DOHH2 (cell line): Measurements from ENCODE around the gene PIGN.

ENCODE experiments used
- H3F3A ChIP-seq: fragments of 200-600 bp; sonication (generic), shearing (Covaris generic); 2 replicates; pipeline ENCODE4 v1.6.0; 2016; ENCODE audit warnings: antibody characterized with exemption, mild to moderate bottlenecking; ENCODE audit not compliant: control insufficient read depth, insufficient read depth
- H3K27ac ChIP-seq: fragments of 200-600 bp; sonication (generic); 2 replicates; pipeline ENCODE4 v1.5.1; 2014; ENCODE audit warnings: low read depth, mild to moderate bottlenecking, low read length, moderate library complexity
- H3K27me3 ChIP-seq: fragments of 200-600 bp; sonication (generic); 2 replicates; pipeline ENCODE4 v1.6.1; 2014; ENCODE audit warnings: mild to moderate bottlenecking, low read length, mixed read lengths; ENCODE audit not compliant: control insufficient read depth
- H3K36me3 ChIP-seq: fragments of 200-600 bp; sonication (generic); 2 replicates; pipeline ENCODE4 v1.6.1; 2014; ENCODE audit warnings: mild to moderate bottlenecking, low read length, moderate library complexity, mixed read lengths; ENCODE audit not compliant: control insufficient read depth
- H3K4me1 ChIP-seq: fragments of 200-600 bp; sonication (generic); 2 replicates; pipeline ENCODE4 v1.6.1; 2014; ENCODE audit warnings: mild to moderate bottlenecking, low read length, mixed read lengths; ENCODE audit not compliant: control insufficient read depth
- H3K4me2 ChIP-seq: fragments of 200-600 bp; sonication (generic); 2 replicates; pipeline ENCODE4 v1.6.0; 2014; ENCODE audit warnings: mild to moderate bottlenecking, low read length, moderate library complexity
- H3K4me3 ChIP-seq: fragments of 200-600 bp; sonication (generic); 2 replicates; pipeline ENCODE4 v1.5.1; 2014; ENCODE audit warnings: mild to moderate bottlenecking, low read length, mixed read lengths
- H3K79me2 ChIP-seq: fragments of 200-600 bp; sonication (generic); 2 replicates; pipeline ENCODE4 v1.6.1; 2014; ENCODE audit warnings: mild to moderate bottlenecking, low read length, mixed read lengths; ENCODE audit not compliant: control insufficient read depth
- H3K9me2 ChIP-seq: fragments of 200-600 bp; sonication (generic); replicated peaks from 2 replicates; pipeline ENCODE4 v1.6.1; 2014; ENCODE audit warnings: mild to moderate bottlenecking, low read length, mixed read lengths; ENCODE audit not compliant: control insufficient read depth
- H3K9me3 ChIP-seq: fragments of 200-600 bp; sonication (generic); 2 replicates; pipeline ENCODE4 v1.6.1; 2014; ENCODE audit warnings: antibody characterized with exemption, low read length, mixed read lengths; ENCODE audit not compliant: control insufficient read depth, insufficient read depth
- H4K20me1 ChIP-seq: fragments of 200-600 bp; sonication (generic); 2 replicates; pipeline ENCODE4 v1.6.0; 2014; ENCODE audit warnings: low read depth, mild to moderate bottlenecking, antibody characterized with exemption, low read length, moderate library complexity; ENCODE audit not compliant: control insufficient read depth, insufficient read depth
- EZH2phosphoT487 ChIP-seq: fragments of 200-600 bp; sonication (generic); IDR thresholded peaks from 2 replicates; pipeline ENCODE4 v1.6.1; 2017; ENCODE audit warnings: borderline replicate concordance, mild to moderate bottlenecking, antibody characterized with exemption, low read length, moderate library complexity, mixed read lengths
- TF ChIP-seq, protein P1 (sequence below): fragments of 200-600 bp; sonication (generic); IDR thresholded peaks from one replicate; pipeline ENCODE4 v1.5.1; 2014; ENCODE audit warnings: antibody characterized with exemption, mild to moderate bottlenecking, low read depth, low read length; ENCODE audit not compliant: poor library complexity, severe bottlenecking

Gene PIGN

DNA sequence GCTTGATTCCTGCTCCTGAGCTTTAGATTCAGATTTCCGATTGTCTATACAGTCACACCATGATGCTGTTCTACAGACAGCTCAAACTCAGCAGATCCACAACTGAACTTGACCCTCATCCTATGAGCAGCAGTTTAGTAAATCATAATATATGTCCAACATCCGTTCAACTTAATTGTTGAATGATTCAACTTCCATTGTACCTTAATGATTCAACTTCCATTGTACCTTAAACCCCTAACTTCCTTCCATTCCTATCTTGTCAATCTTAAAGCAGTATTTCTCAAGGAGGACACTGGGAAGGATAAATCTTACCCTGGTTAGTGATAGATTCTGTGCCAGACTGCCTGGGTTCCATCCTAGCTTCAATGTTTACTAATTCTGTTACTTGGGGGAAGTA lies 60.1 kb downstream of the PIGN start:
- H3K27ac ChIP-seq = no peak overlapping the region
- TF ChIP-seq, protein P1, sequence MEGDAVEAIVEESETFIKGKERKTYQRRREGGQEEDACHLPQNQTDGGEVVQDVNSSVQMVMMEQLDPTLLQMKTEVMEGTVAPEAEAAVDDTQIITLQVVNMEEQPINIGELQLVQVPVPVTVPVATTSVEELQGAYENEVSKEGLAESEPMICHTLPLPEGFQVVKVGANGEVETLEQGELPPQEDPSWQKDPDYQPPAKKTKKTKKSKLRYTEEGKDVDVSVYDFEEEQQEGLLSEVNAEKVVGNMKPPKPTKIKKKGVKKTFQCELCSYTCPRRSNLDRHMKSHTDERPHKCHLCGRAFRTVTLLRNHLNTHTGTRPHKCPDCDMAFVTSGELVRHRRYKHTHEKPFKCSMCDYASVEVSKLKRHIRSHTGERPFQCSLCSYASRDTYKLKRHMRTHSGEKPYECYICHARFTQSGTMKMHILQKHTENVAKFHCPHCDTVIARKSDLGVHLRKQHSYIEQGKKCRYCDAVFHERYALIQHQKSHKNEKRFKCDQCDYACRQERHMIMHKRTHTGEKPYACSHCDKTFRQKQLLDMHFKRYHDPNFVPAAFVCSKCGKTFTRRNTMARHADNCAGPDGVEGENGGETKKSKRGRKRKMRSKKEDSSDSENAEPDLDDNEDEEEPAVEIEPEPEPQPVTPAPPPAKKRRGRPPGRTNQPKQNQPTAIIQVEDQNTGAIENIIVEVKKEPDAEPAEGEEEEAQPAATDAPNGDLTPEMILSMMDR = no peak
- TF ChIP-seq EZH2phosphoT487 = no peak
- no peaks in the 10 kb centered on the region for H3K9me2 ChIP-seq
- no peaks in the 10 kb centered on the region for H3K36me3 ChIP-seq
- H3K4me3 ChIP-seq = no peak overlapping the region
- H3K4me2 ChIP-seq = no peak overlapping the region
- no peaks in the 10 kb centered on the region for H3F3A ChIP-seq
- no peaks in the 10 kb centered on the region for H3K27me3 ChIP-seq
- no peaks in the 10 kb centered on the region for H3K9me3 ChIP-seq
- H4K20me1 ChIP-seq = no peaks in the 10 kb centered on the region
- H3K79me2 ChIP-seq = no peaks in the 10 kb centered on the region
- no peaks in the 10 kb centered on the region for H3K4me1 ChIP-seq

DNA sequence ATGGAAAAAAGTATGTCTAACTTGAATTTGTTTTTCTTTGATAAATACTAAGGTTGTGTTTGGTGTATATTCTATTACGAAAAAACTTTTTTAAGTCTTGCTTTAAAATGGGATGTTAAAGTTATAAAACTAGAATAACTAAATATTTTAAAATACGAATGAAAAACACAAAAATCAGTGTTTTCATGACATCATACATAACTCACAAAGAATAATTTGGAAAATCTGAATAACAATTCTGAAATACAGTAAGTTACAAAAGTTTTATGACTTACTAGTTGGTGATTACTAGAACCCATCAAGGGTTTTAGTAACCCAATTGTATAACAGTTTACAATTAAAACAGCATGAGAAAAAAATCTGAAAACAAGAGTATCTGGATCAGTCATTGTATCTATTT lies 61.2 kb downstream of the PIGN start:
- H3K79me2 ChIP-seq = no peaks in the 10 kb centered on the region
- H3K9me3 ChIP-seq = no peaks in the 10 kb centered on the region
- no peaks in the 10 kb centered on the region for H4K20me1 ChIP-seq
- H3K27me3 ChIP-seq = no peaks in the 10 kb centered on the region
- no peaks in the 10 kb centered on the region for H3F3A ChIP-seq
- no peaks in the 10 kb centered on the region for H3K9me2 ChIP-seq
- no peak overlapping the region for H3K4me2 ChIP-seq
- H3K4me1 ChIP-seq = no peaks in the 10 kb centered on the region
- no peak overlapping the region for H3K4me3 ChIP-seq
- no peak overlapping the region for H3K27ac ChIP-seq
- TF ChIP-seq, protein P1 = no peak
- TF ChIP-seq EZH2phosphoT487 = no peak
- H3K36me3 ChIP-seq = no peaks in the 10 kb centered on the region

DNA sequence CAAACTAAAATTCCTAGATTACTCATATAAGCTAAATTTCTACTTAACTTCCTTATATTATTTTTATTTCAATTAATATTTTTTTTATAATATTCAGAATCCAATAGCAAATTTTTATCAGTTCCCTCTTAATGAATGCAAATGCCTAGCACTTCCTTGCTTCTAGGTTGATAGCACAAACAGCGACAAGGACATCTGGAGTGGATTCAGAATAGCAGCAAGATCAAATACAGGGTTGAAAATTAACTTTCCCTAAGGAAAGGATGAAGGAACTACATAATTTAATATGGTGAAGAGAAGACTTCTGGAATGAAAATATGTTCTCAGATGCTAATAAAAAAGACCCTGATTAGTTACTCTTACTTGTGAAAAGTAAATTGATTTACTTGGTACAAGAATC lies 64.5 kb downstream of the PIGN start:
- no peaks in the 10 kb centered on the region for H3K4me1 ChIP-seq
- no peaks in the 10 kb centered on the region for H3F3A ChIP-seq
- no peaks in the 10 kb centered on the region for H3K9me2 ChIP-seq
- no peak overlapping the region for H3K27ac ChIP-seq
- no peaks in the 10 kb centered on the region for H3K9me3 ChIP-seq
- no peaks in the 10 kb centered on the region for H4K20me1 ChIP-seq
- no peaks in the 10 kb centered on the region for H3K79me2 ChIP-seq
- no peak overlapping the region for H3K4me3 ChIP-seq
- no peaks in the 10 kb centered on the region for H3K27me3 ChIP-seq
- no peak overlapping the region for H3K4me2 ChIP-seq
- no peak for TF ChIP-seq EZH2phosphoT487
- TF ChIP-seq, protein P1 = no peak
- no peaks in the 10 kb centered on the region for H3K36me3 ChIP-seq

DNA sequence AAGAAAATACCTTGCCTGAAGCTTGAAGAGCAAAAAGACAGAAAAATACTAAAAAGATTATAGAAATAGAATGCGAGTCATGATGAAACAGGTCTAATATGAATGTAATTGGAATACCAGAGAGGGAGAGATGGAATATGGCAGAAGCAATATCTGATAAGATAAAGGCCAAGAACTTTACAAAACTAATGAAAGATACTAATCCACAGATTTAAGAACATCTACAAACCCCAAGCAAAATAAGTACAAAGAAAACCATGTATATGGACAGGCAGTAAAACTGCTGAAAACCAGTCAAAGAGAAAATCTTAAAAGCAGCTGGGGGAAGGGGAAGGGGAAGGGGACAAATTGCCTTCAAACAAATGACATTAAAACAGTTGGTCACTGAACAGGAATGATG lies 67.0 kb downstream of the PIGN start:
- no peaks in the 10 kb centered on the region for H3F3A ChIP-seq
- H3K36me3 ChIP-seq = no peaks in the 10 kb centered on the region
- no peaks in the 10 kb centered on the region for H3K9me3 ChIP-seq
- TF ChIP-seq, protein P1 = no peak
- TF ChIP-seq EZH2phosphoT487 = no peak
- no peak overlapping the region for H3K4me3 ChIP-seq
- H3K79me2 ChIP-seq = no peaks in the 10 kb centered on the region
- no peak overlapping the region for H3K27ac ChIP-seq
- no peaks in the 10 kb centered on the region for H3K9me2 ChIP-seq
- no peak overlapping the region for H3K4me2 ChIP-seq
- no peaks in the 10 kb centered on the region for H3K27me3 ChIP-seq
- H4K20me1 ChIP-seq = no peaks in the 10 kb centered on the region
- H3K4me1 ChIP-seq = no peaks in the 10 kb centered on the region
